Measurements from ENCODE around the gene HSPG2. TPM values are rescaled to one million over a fixed set of nuclear protein-coding genes. Genes with fewer than 3 reads are reported as not detected.

The HSPG2 gene
- total and polyA plus RNA-seq, 2 of the 8 experiments (the other 6 are each of a cell fraction or from before 2014, with no cell fraction given), result 17.8 to 111 TPM

DNA sequence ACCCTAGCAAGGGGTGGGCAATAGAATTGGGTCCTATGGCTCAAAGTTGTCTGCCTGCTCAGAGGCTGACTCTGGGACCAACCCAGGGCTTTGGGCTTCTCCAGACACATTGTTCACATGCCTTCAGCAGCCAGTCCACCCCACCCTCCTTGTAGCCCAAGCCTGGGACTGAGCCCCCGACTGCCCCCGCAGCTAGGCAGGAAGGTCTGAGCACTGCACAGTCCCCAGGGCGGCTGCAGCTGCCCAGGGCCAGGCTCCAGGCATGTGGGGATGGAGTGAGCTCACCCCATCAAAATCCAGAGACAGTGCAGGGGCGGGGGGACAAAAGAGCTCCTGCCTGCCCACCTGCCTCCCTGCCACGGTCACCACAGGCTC, 35.6 kb downstream of the HSPG2 start:
- no peak overlapping the region for H3K27ac ChIP-seq (ENCODE audit: low read depth, low read length)
- FAIRE-seq, result no peak
- no peak for TF ChIP-seq KDM4A (IDR thresholded peaks at IDR 0.05; ENCODE audit: low read depth, low read length, severe bottlenecking)
- TF ChIP-seq EP300 (IDR thresholded peaks at IDR 0.05; ENCODE audit: borderline replicate concordance in 1 of 2, low read depth in 2 of 2, low read length in 2 of 2), result no peak
- TF ChIP-seq RAD21 (IDR thresholded peaks at IDR 0.05 in 1 of 2, conservative IDR thresholded peaks at IDR 0.05 in 1 of 2; ENCODE audit: low read depth in 2 of 2, low read length in 2 of 2), result no peak
- TF ChIP-seq CTBP2 (IDR thresholded peaks at IDR 0.05; ENCODE audit: borderline replicate concordance, insufficient read depth, insufficient read length, low read length), result no peak
- TF ChIP-seq TCF12 (IDR thresholded peaks at IDR 0.05; ENCODE audit: low read depth, low read length), result no peak
- TF ChIP-seq RBBP5 (IDR thresholded peaks at IDR 0.05; ENCODE audit: borderline replicate concordance, low read depth, low read length), result no peak
- no peak for TF ChIP-seq ZNF274 (IDR thresholded peaks at IDR 0.05; ENCODE audit: borderline replicate concordance, extremely low read depth, low read length)
- TF ChIP-seq KDM1A (IDR thresholded peaks at IDR 0.05; ENCODE audit: borderline replicate concordance, low read length), result no peak
- TF ChIP-seq TEAD4 (IDR thresholded peaks at IDR 0.05; ENCODE audit: low read depth, low read length), result no peak
- TF ChIP-seq JUND (IDR thresholded peaks at IDR 0.05; ENCODE audit: low read length), result no peak
- no peak for TF ChIP-seq SP4 (IDR thresholded peaks at IDR 0.05; ENCODE audit: low read length)
- TF ChIP-seq KDM5A (IDR thresholded peaks at IDR 0.05; ENCODE audit: low read length), result no peak

More for the DNA sequence above, 35.6 kb downstream of the HSPG2 start:
- Histone ChIP-seq H3K36me3 (ENCODE audit: control insufficient read depth in 2 of 4, insufficient read depth in 4 of 4, low read length in 3 of 4) (no peaks in the 10 kb centered on the region; a peak in 3 of 8 replicates), H3K27me3 (replicated peaks in 1 of 4; ENCODE audit: control insufficient read depth in 3 of 4, extremely low read depth in 1 of 4, insufficient read depth in 3 of 4, low read length in 3 of 4) (no peaks in the 10 kb centered on the region), H4K5ac (ENCODE audit: insufficient read length, low read depth, low read length) (no peak overlapping the region), H3K4me1 (replicated peaks in 1 of 4; ENCODE audit: control insufficient read depth in 3 of 4, insufficient read depth in 4 of 4, low read length in 3 of 4) (peaks cover 0 to 14% (median 7%) of the 10 kb centered on the region in 4 experiments; a peak in 3 of 7 replicates), H3K4ac (replicated peaks; ENCODE audit: insufficient read length, low read depth, low read length) (no peak overlapping the region), H3K23me2 (ENCODE audit: low read depth, low read length) (peaks cover 2% of the 10 kb centered on the region), H4K20me1 (replicated peaks in 1 of 2; ENCODE audit: control insufficient read depth in 1 of 2, insufficient read depth in 2 of 2, low read length in 2 of 2) (peaks cover 3 to 10% of the 10 kb centered on the region in 2 experiments), H4K8ac (ENCODE audit: extremely low read depth, insufficient read depth, low read length) (peak overlapping the region; percentile 28; the same call in 1 of the 2 replicates), H3K4me3 (ENCODE audit: extremely low read depth in 1 of 4, insufficient read depth in 2 of 4, low read depth in 3 of 4, low read length in 4 of 4) (no peak overlapping the region), H2BK15ac (ENCODE audit: low read length) (no peak overlapping the region), H3K14ac (ENCODE audit: insufficient read length) (no peak overlapping the region), H3K23ac (ENCODE audit: insufficient read length) (no peak overlapping the region), H3K4me2 (ENCODE audit: insufficient read depth in 1 of 2, low read depth in 2 of 2, low read length in 2 of 2) (no peak overlapping the region), H3K9ac (replicated peaks in 1 of 4; ENCODE audit: extremely low read depth in 1 of 4, low read depth in 3 of 4, low read length in 3 of 4) (no peak overlapping the region), H3K79me2 (ENCODE audit: control insufficient read depth in 1 of 2, insufficient read depth in 2 of 2, low read length in 2 of 2) (no peaks in the 10 kb centered on the region; a peak in 2 of 4 replicates), H3K79me1 (ENCODE audit: low read depth, low read length) (no peaks in the 10 kb centered on the region; the same call in 1 of the 2 replicates), H4K91ac (replicated peaks; ENCODE audit: insufficient read length, low read length) (no peak overlapping the region), H2BK5ac (ENCODE audit: low read depth, low read length) (peak overlapping the region; percentile 75), H2BK12ac (ENCODE audit: low read depth, low read length) (no peak overlapping the region), H3K56ac (replicated peaks; ENCODE audit: insufficient read length, low read depth, low read length) (no peak overlapping the region), H3K18ac (ENCODE audit: extremely low read depth, low read length) (no peak overlapping the region; the same call in 1 of the 2 replicates), H2BK20ac (ENCODE audit: low read length) (no peak overlapping the region), H2BK120ac (replicated peaks; ENCODE audit: low read depth, low read length) (no peak overlapping the region), H2AFZ (ENCODE audit: low read length) (no peak overlapping the region), H3K9me3 (ENCODE audit: insufficient read depth in 2 of 2, low read depth in 1 of 2, low read length in 1 of 2) (no peaks in the 10 kb centered on the region), H2AK5ac (ENCODE audit: low read depth, low read length) (no peak overlapping the region)
- DNase-seq (ENCODE audit: low read depth in 1 of 2, low spot score in 2 of 2), result no peak
- CTCF ChIA-PET (ENCODE audit: partially characterized antibody), result interaction anchor here (1.0 to 1.7 kb wide), 6 partner anchors 19 to 122 kb away, joined by 3 to 5 read pairs (median 4); no protein-coding TSS in a partner anchor
- POLR2A ChIA-PET (ENCODE audit: partially characterized antibody), result interaction anchor here (0.7 to 1.4 kb wide), 3 partner anchors 14 to 48 kb away, joined by 3 to 5 read pairs (median 3); no protein-coding TSS in a partner anchor
- 86% methylated on average over 5 of the region's 5 CpGs; no CpG with 5 or more reads in 1 of the 2 experiments for WGBS, 2 experiments (ENCODE audit: extremely low coverage in 1 of 2, insufficient coverage in 1 of 2, insufficient read length in 1 of 2, insufficient replicate concordance in 2 of 2, low coverage in 1 of 2, low lambda C conversion rate in 2 of 2, missing lambda C conversion rate in 1 of 2)
